Endothelial cell of umbilical vein (primary cell): ENCODE data around the gene RPS6KA5. TPM values are rescaled to one million over a fixed set of nuclear protein-coding genes. Genes with fewer than 3 reads are reported as not detected.
"Not testable (repeated sequence)": the region's sequence is repeated elsewhere in the genome, so short reads cannot be mapped to it uniquely, and the experiment has no call there.

Experiments used
- BruUV-seq: library from RNA; stranded (reverse); fragments of 400-500 nt; replicated peaks from 2 replicates; lab custom pipeline; 2021; lab: Mats Ljungman, UMichigan
- CTCF ChIA-PET: fragments of 300-600, 350-600 bp; sonication (Branson Sonifier 250); formaldehyde crosslinking; loops from one replicate; lab custom pipeline; 2021; ENCODE audit warnings: antibody characterized with exemption, inconsistent platforms; lab: Charles Lee
- POLR2A ChIA-PET: fragments of 300-600, 350-600 bp; sonication (Branson Sonifier 250); formaldehyde crosslinking; loops from one replicate; lab custom pipeline; 2021; ENCODE audit warnings: antibody characterized with exemption, inconsistent platforms; lab: Charles Lee
- DNase-seq: peaks from one replicate; pipeline ENCODE4 v3.0.0-alpha.2; 2011; ENCODE audit warnings: low read depth, low spot score
- FAIRE-seq: peaks from 2 replicates; lab custom pipeline; 2011; peaks lifted over from hg19 to GRCh38; lab: Jason Lieb, UNC
- H2AFZ ChIP-seq: 2 replicates; pipeline ENCODE4 v1.6.0; 2012; ENCODE audit warnings: low read depth, low read length, control low read depth, inconsistent platforms
- H3K27ac ChIP-seq: 2 replicates; pipeline ENCODE4 v1.5.1; 2011; ENCODE audit warnings: low read depth, mild to moderate bottlenecking, control low read depth, low read length, moderate library complexity; ENCODE audit not compliant: insufficient read depth
- H3K27me3 ChIP-seq, 2 experiments: 2 replicates each; pipeline versions ENCODE4 v1.6.0 to v1.6.1; 2011; ENCODE audit warnings: low read length in 2 of 2, mixed read lengths in 1 of 2; ENCODE audit not compliant: control insufficient read depth in 2 of 2, insufficient read depth in 2 of 2
- H3K36me3 ChIP-seq, 2 experiments: 2 replicates in 1 of 2; 3 replicates in 1 of 2; pipeline ENCODE4 v1.5.1; 2011; ENCODE audit warnings: low read length in 2 of 2, mild to moderate bottlenecking in 1 of 2, moderate library complexity in 1 of 2; ENCODE audit not compliant: control insufficient read depth in 2 of 2, insufficient read depth in 2 of 2; ENCODE audit errors: extremely low read depth in 1 of 2
- H3K4me1 ChIP-seq: 3 replicates; pipeline ENCODE4 v1.5.1; 2011; ENCODE audit warnings: mild to moderate bottlenecking, low read length; ENCODE audit not compliant: control insufficient read depth, insufficient read depth; ENCODE audit errors: extremely low read depth
- H3K4me2 ChIP-seq: 2 replicates; pipeline ENCODE4 v1.6.1; 2011; ENCODE audit warnings: low read length, control low read depth, mixed read lengths; ENCODE audit not compliant: insufficient read depth
- H3K4me3 ChIP-seq, 3 experiments: fragments of 200-600 bp in 1 of 3; sonication (generic), shearing (Covaris generic) in 1 of 3; replicated peaks in 1 of 3; 2 replicates each; pipeline ENCODE4 v1.5.1; 2011 to 2016; ENCODE audit warnings: control low read depth in 3 of 3, low read length in 3 of 3, mild to moderate bottlenecking in 2 of 3, inconsistent platforms in 1 of 3, low read depth in 1 of 3, moderate library complexity in 1 of 3; ENCODE audit not compliant: insufficient read depth in 1 of 3
- H3K79me2 ChIP-seq: 2 replicates; pipeline ENCODE4 v1.6.0; 2012; ENCODE audit warnings: low read length, inconsistent platforms; ENCODE audit not compliant: control insufficient read depth, insufficient read depth
- H3K9ac ChIP-seq: replicated peaks from 2 replicates; pipeline ENCODE3; 2011; ENCODE audit warnings: low read length, control low read depth; ENCODE audit not compliant: insufficient read depth; ENCODE audit errors: extremely low read depth
- H3K9me1 ChIP-seq: replicated peaks from 3 replicates; pipeline ENCODE4 v1.6.0; 2011; ENCODE audit warnings: mild to moderate bottlenecking, low read length; ENCODE audit not compliant: control insufficient read depth, insufficient read depth; ENCODE audit errors: extremely low read depth
- H3K9me3 ChIP-seq: replicated peaks from 2 replicates; pipeline ENCODE4 v1.5.1; 2012; ENCODE audit warnings: low read length, inconsistent platforms; ENCODE audit not compliant: control insufficient read depth, insufficient read depth
- H4K20me1 ChIP-seq: replicated peaks from 2 replicates; pipeline ENCODE3; 2011; ENCODE audit warnings: mild to moderate bottlenecking, low read length; ENCODE audit not compliant: control insufficient read depth, insufficient read depth; ENCODE audit errors: extremely low read depth
- EZH2 ChIP-seq: IDR thresholded peaks from 2 replicates; pipeline ENCODE4 v1.6.1; 2012; ENCODE audit warnings: borderline replicate concordance, low read depth, mild to moderate bottlenecking, moderate library complexity, low read length, inconsistent platforms; ENCODE audit not compliant: severe bottlenecking
- FOS ChIP-seq: IDR thresholded peaks from 2 replicates; pipeline ENCODE4 v1.6.1; 2011; ENCODE audit warnings: mild to moderate bottlenecking, low read length, moderate library complexity, borderline replicate concordance; ENCODE audit not compliant: insufficient read depth
- GATA2 ChIP-seq: IDR thresholded peaks from 2 replicates; pipeline ENCODE4 v1.7.0; 2011; ENCODE audit warnings: low read depth, mild to moderate bottlenecking, moderate library complexity, mixed read lengths, low read length; ENCODE audit not compliant: insufficient read length, insufficient read depth
- JUN ChIP-seq: IDR thresholded peaks from 2 replicates; pipeline ENCODE4 v1.6.1; 2011; ENCODE audit warnings: borderline replicate concordance, low read depth; ENCODE audit not compliant: insufficient read length, insufficient read depth
- MYC ChIP-seq: IDR thresholded peaks from one replicate; pipeline ENCODE4 v1.6.1; 2011; ENCODE audit warnings: mild to moderate bottlenecking, low read depth, low read length
- POLR2A ChIP-seq: IDR thresholded peaks from 2 replicates; pipeline ENCODE4 v1.6.1; 2012; ENCODE audit warnings: low read depth, mild to moderate bottlenecking, control low read depth, low read length
- POLR2AphosphoS5 ChIP-seq: IDR thresholded peaks from 2 replicates; pipeline ENCODE4 v1.6.1; 2012; ENCODE audit warnings: low read depth, mild to moderate bottlenecking, control low read depth, low read length, moderate library complexity; ENCODE audit not compliant: insufficient read depth
- dilution Hi-C: fragments of 300-500 bp; cut with MboI; formaldehyde crosslinking; loops from one replicate; pipeline ENCODE4 v1.15.0; 2019; ENCODE audit warnings: low sequenced_read_pairs; ENCODE audit not compliant: extremely low pct_ligation_motif_present
- intact Hi-C: fragments of 100-400 bp; cut with micrococcal nuclease; formaldehyde crosslinking; loops from one replicate; pipeline ENCODE4 v1.10.0; 2022
- polyA plus RNA-seq, 4 experiments: library from polyadenylated mRNA; depleted of rRNA in 3 of 4; stranded (reverse) in 3 of 4; unstranded in 1 of 4; fragments of >200 nt; gene quantifications; 2 replicates each; pipeline versions ENCODE4 v1.2.1 to v1.2.3, GENCODE V29; 2011 to 2012; ENCODE audit warnings: missing spikeins in 1 of 4
- total RNA-seq: library from RNA; stranded (reverse); gene quantifications from 2 replicates; pipeline ENCODE4 v1.2.3, GENCODE V29; 2021
- TF ChIP-seq, protein P1 (sequence below), 2 donors: IDR thresholded peaks; 1 replicate in 1 of 2; 2 replicates in 1 of 2; pipeline ENCODE4 v1.5.1; 2011; ENCODE audit warnings: low read length in 2 of 2, mild to moderate bottlenecking in 2 of 2, moderate library complexity in 2 of 2, control low read depth in 1 of 2, inconsistent platforms in 1 of 2, low read depth in 1 of 2; ENCODE audit not compliant: insufficient read depth in 1 of 2; ENCODE audit errors: extremely low read depth in 1 of 2
- TF ChIP-seq, protein P2 (sequence below): IDR thresholded peaks from 2 replicates; pipeline ENCODE4 v1.6.1; 2011; ENCODE audit not compliant: insufficient read depth, insufficient read length

Gene RPS6KA5
- total and polyA plus RNA-seq, 2 donors (not counting 3 experiments of a cell fraction or from before 2014, with no cell fraction given), result 2.9 to 5.4 TPM

GRCh38 chr14:90940318-90940962, 120.0 kb downstream of the RPS6KA5 start:
- FAIRE-seq, result no peak
- Histone ChIP-seq H3K36me3 (peaks cover 0 to 2% of the 10 kb centered on the region in 2 experiments), H3K27me3 (no peaks in the 10 kb centered on the region), H3K9me3 (no peaks in the 10 kb centered on the region), H3K4me1 (no peaks in the 10 kb centered on the region), H3K4me2 (no peak overlapping the region), H3K9ac (no peak overlapping the region), H3K79me2 (no peaks in the 10 kb centered on the region), H3K27ac (no peak overlapping the region), H4K20me1 (no peaks in the 10 kb centered on the region), H2AFZ (no peak overlapping the region), H3K9me1 (no peaks in the 10 kb centered on the region), H3K4me3 (no peak overlapping the region)
- POLR2A ChIA-PET, result no interaction called here
- CTCF ChIA-PET, result no interaction called here
- no peak for DNase-seq
- TF ChIP-seq POLR2A (no peak), EZH2 (no peak), JUN (no peak), FOS (no peak), POLR2AphosphoS5 (no peak), GATA2 (no peak), MYC (no peak)
- TF ChIP-seq, protein P1, sequence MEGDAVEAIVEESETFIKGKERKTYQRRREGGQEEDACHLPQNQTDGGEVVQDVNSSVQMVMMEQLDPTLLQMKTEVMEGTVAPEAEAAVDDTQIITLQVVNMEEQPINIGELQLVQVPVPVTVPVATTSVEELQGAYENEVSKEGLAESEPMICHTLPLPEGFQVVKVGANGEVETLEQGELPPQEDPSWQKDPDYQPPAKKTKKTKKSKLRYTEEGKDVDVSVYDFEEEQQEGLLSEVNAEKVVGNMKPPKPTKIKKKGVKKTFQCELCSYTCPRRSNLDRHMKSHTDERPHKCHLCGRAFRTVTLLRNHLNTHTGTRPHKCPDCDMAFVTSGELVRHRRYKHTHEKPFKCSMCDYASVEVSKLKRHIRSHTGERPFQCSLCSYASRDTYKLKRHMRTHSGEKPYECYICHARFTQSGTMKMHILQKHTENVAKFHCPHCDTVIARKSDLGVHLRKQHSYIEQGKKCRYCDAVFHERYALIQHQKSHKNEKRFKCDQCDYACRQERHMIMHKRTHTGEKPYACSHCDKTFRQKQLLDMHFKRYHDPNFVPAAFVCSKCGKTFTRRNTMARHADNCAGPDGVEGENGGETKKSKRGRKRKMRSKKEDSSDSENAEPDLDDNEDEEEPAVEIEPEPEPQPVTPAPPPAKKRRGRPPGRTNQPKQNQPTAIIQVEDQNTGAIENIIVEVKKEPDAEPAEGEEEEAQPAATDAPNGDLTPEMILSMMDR (IDR thresholded peaks at IDR 0.05; ENCODE audit: extremely low read depth in 1 of 2, insufficient read depth in 1 of 2, low read depth in 1 of 2, low read length in 2 of 2), result no peak
- TF ChIP-seq, protein P2, sequence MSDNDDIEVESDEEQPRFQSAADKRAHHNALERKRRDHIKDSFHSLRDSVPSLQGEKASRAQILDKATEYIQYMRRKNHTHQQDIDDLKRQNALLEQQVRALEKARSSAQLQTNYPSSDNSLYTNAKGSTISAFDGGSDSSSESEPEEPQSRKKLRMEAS, result no peak
- BruUV-seq, result no TSS peak
- dilution Hi-C loops, result no loop called here
- intact Hi-C loops, result no loop called here

DNA sequence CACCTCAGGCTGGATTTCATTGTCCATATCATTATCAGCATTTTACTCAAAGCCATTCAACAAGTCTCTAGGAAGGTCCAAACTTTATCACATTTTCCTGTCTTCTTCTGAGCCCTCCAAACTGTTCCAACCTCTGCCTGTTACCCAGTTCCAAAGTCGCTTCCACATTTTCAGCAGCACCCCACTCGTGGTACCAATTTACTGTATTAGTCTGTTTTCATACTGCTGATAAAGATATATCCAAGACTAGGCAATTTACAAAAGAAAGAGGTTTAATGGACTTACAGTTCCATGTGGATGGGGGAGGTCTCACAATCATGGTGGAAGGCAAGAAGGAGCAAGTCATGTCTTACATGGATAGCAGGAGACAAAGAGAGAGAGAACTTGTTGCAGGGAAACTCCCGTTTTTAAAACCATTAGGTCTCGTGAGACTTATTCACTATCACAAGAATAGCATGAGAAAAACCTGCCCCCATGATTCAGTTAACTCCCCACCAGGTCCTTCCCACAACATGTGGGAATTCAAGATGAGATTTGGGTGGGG, 121.1 kb downstream of the RPS6KA5 start:
- H3K4me2 ChIP-seq, H3K27ac ChIP-seq, intact Hi-C loops, H3K36me3 ChIP-seq, DNase-seq, H3K4me1 ChIP-seq, H4K20me1 ChIP-seq, FAIRE-seq, BruUV-seq, H3K4me3 ChIP-seq, H2AFZ ChIP-seq, CTCF ChIA-PET, H3K79me2 ChIP-seq, H3K27me3 ChIP-seq, dilution Hi-C loops, H3K9me3 ChIP-seq, H3K9me1 ChIP-seq, H3K9ac ChIP-seq: not testable (repeated sequence)
- POLR2A ChIA-PET, result interaction anchor here (0.5 kb wide), 1 partner anchor 256 kb away, joined by 7 read pairs; no protein-coding TSS in a partner anchor
